Measurements from ENCODE around the gene CD79B. TPM values are rescaled to one million over a fixed set of nuclear protein-coding genes. Genes with fewer than 3 reads are reported as not detected.

The CD79B gene
- total and polyA plus RNA-seq, 9 of the 15 experiments (the other 6 are each of a cell fraction or from before 2014, with no cell fraction given), result 0.15 to 0.62 (median 0.44) TPM; not detected in 2

- Histone ChIP-seq H3K27ac (ENCODE audit: extremely low read depth, low read depth, low read length) (no peak overlapping the region), H3K4me3 (no peak overlapping the region), H3K27me3 (ENCODE audit: control insufficient read depth in 2 of 2, insufficient read depth in 2 of 2, low read length in 2 of 2) (peaks cover 9 to 22% of the 10 kb centered on the region in 2 experiments; a peak in 4 of 5 replicates), H3K9ac (ENCODE audit: insufficient read depth in 1 of 2, low read depth in 2 of 2, low read length in 2 of 2) (peak overlapping the region in 1 of 2 experiments; percentile 4; a peak in 1 of 4 replicates), H2AFZ (ENCODE audit: low read depth, low read length) (no peak overlapping the region), H3K79me2 (ENCODE audit: control insufficient read depth, insufficient read depth, low read length) (no peaks in the 10 kb centered on the region), H4K20me1 (replicated peaks; ENCODE audit: control insufficient read depth, insufficient read depth, low read length) (no peaks in the 10 kb centered on the region), H3K9me3 (replicated peaks; ENCODE audit: control insufficient read depth, insufficient read depth, low read depth, low read length) (no peaks in the 10 kb centered on the region; the same call in 1 of the 2 replicates), H3K4me2 (ENCODE audit: insufficient read depth, low read length) (no peak overlapping the region), H3K36me3 (ENCODE audit: control insufficient read depth, insufficient read depth, low read length) (no peaks in the 10 kb centered on the region), H3K9me1 (ENCODE audit: control insufficient read depth, insufficient read depth, low read length) (no peaks in the 10 kb centered on the region), H3K4me1 (replicated peaks in 1 of 2; ENCODE audit: control insufficient read depth in 2 of 2, insufficient read depth in 2 of 2, low read length in 2 of 2) (peaks cover 0 to 35% of the 10 kb centered on the region in 2 experiments; a peak in 2 of 5 replicates)
- in situ Hi-C loops (cut with MboI) (no loop called here), intact Hi-C loops (cut with micrococcal nuclease) (no loop called here)
- ATAC-seq (no peak), FAIRE-seq (no peak), DNase-seq (ENCODE audit: extremely low read depth in 1 of 4, low spot score in 3 of 4) (no peak)
- CTCF ChIA-PET (ENCODE audit: low intra/inter-chr PET ratio), result no interaction called here
- POLR2A ChIA-PET, result interaction anchor here (1.2 kb wide), 1 partner anchor 27 kb away, joined by 4 read pairs; no protein-coding TSS in a partner anchor
- 13% methylated on average over 21 of the region's 21 CpGs for WGBS (ENCODE audit: insufficient coverage, low coverage, missing lambda C conversion rate)
- BruUV-seq (replicated peaks), result no TSS peak
- TF ChIP-seq TAL1 (IDR thresholded peaks at IDR 0.05), result no peak
- no peak for TF ChIP-seq CHD1 (IDR thresholded peaks at IDR 0.05; ENCODE audit: low read length)
- TF ChIP-seq GATAD2A (IDR thresholded peaks at IDR 0.05), result no peak
- no peak for TF ChIP-seq ASH1L (IDR thresholded peaks at IDR 0.05; ENCODE audit: borderline replicate concordance, low read depth, partially characterized antibody)
- TF ChIP-seq MCM7 (IDR thresholded peaks at IDR 0.05), result no peak
- no peak for TF ChIP-seq FOXO4 (CRISPR knock-in tag; IDR thresholded peaks at IDR 0.05)
- TF ChIP-seq RB1 (IDR thresholded peaks at IDR 0.05; ENCODE audit: low read depth), result no peak
- TF ChIP-seq CBFA2T3 (IDR thresholded peaks at IDR 0.05), result no peak
- no peak for TF ChIP-seq GMEB1 (CRISPR knock-in tag; IDR thresholded peaks at IDR 0.05)
- TF ChIP-seq ZBTB11 (CRISPR knock-in tag; IDR thresholded peaks at IDR 0.05), result no peak
- TF ChIP-seq ZNF232 (CRISPR knock-in tag; IDR thresholded peaks at IDR 0.05), result no peak
- no peak for TF ChIP-seq ZBTB49 (CRISPR knock-in tag; IDR thresholded peaks at IDR 0.05; ENCODE audit: borderline replicate concordance)
These were observed 2.3 kb upstream of the CD79B start for GRCh38 chr17:63934183-63935112.
